ENCODE results near the gene GNAT2.
A peak's percentile ranks its signal among the peaks of the same experiment; 100 is the strongest.

Gene GNAT2

GRCh38 chr1:109622137-109622892, 2.9 kb upstream of the GNAT2 start:
- Histone ChIP-seq H3K4me2 (ENCODE audit: low read length) (peak overlapping the region; percentile 75), H3K79me2 (ENCODE audit: insufficient read depth, low read length) (no peaks in the 10 kb centered on the region), H3K4me3 (ENCODE audit: low read depth, low read length, poor library complexity, severe bottlenecking) (peak overlapping the region; percentile 87), H3K9me3 (ENCODE audit: low read length) (no peaks in the 10 kb centered on the region), H3K36me3 (ENCODE audit: insufficient read depth, low read length) (peaks cover 4% of the 10 kb centered on the region; the same call in 1 of the 2 replicates), H3K9me2 (ENCODE audit: low read depth, low read length) (no peaks in the 10 kb centered on the region), H2AFZ (ENCODE audit: low read length) (no peak overlapping the region), H3K4me1 (ENCODE audit: insufficient read depth, low read length, severe bottlenecking) (peaks cover 58% of the 10 kb centered on the region), H3K27ac (ENCODE audit: low read depth, low read length, poor library complexity, severe bottlenecking) (peak overlapping the region; percentile 79), H3K27me3 (ENCODE audit: insufficient read depth, low read length) (no peaks in the 10 kb centered on the region), H3F3A (ENCODE audit: insufficient read depth, low read length) (no peaks in the 10 kb centered on the region), H3K9ac (ENCODE audit: low read length) (peak overlapping the region; percentile 85; the same call in 1 of the 2 replicates), H4K20me1 (ENCODE audit: insufficient read depth, low read length) (no peaks in the 10 kb centered on the region)
- TF ChIP-seq CTCF (IDR thresholded peaks at IDR 0.05; ENCODE audit: low read length) (no peak), EZH2 (IDR thresholded peaks at IDR 0.05; ENCODE audit: borderline replicate concordance, low read length) (no peak)

GRCh38 chr1:109621379-109622136, 2.1 kb upstream of the GNAT2 start:
- H3K79me2 ChIP-seq (ENCODE audit: insufficient read depth, low read length), result no peaks in the 10 kb centered on the region

GRCh38 chr1:109620841-109621286, 1.4 kb upstream of the GNAT2 start:
- peaks cover 58% of the 10 kb centered on the region for H3K4me1 ChIP-seq (ENCODE audit: insufficient read depth, low read length, severe bottlenecking)
- H3F3A ChIP-seq (ENCODE audit: insufficient read depth, low read length), result no peaks in the 10 kb centered on the region
- H3K9me2 ChIP-seq (ENCODE audit: low read depth, low read length), result no peaks in the 10 kb centered on the region
- peak overlapping the region; percentile 37 for H3K27ac ChIP-seq (ENCODE audit: low read depth, low read length, poor library complexity, severe bottlenecking)
- peak overlapping the region; percentile 75 for H3K4me2 ChIP-seq (ENCODE audit: low read length)
- peak overlapping the region; percentile 85 for H3K9ac ChIP-seq (ENCODE audit: low read length)
- no peaks in the 10 kb centered on the region for H3K36me3 ChIP-seq (ENCODE audit: insufficient read depth, low read length)
- TF ChIP-seq EZH2 (IDR thresholded peaks at IDR 0.05; ENCODE audit: borderline replicate concordance, low read length) (no peak), CTCF (IDR thresholded peaks at IDR 0.05; ENCODE audit: low read length) (no peak)
- H3K27me3 ChIP-seq (ENCODE audit: insufficient read depth, low read length), result no peaks in the 10 kb centered on the region
- H3K4me3 ChIP-seq (ENCODE audit: low read depth, low read length, poor library complexity, severe bottlenecking), result peak overlapping the region; percentile 87
- no peaks in the 10 kb centered on the region for H3K9me3 ChIP-seq (ENCODE audit: low read length)
- no peaks in the 10 kb centered on the region for H3K79me2 ChIP-seq (ENCODE audit: insufficient read depth, low read length)
- H4K20me1 ChIP-seq (ENCODE audit: insufficient read depth, low read length), result no peaks in the 10 kb centered on the region
- H2AFZ ChIP-seq (ENCODE audit: low read length), result no peak overlapping the region

More at GRCh38 chr1:109621379-109622136, 2.1 kb upstream of the GNAT2 start:
- Histone ChIP-seq H3K27ac (ENCODE audit: low read depth, low read length, poor library complexity, severe bottlenecking) (peak overlapping the region; percentile 17), H3K9ac (ENCODE audit: low read length) (peak overlapping the region; percentile 85; the same call in 1 of the 2 replicates), H3K4me3 (ENCODE audit: low read depth, low read length, poor library complexity, severe bottlenecking) (peak overlapping the region; percentile 87), H3K36me3 (ENCODE audit: insufficient read depth, low read length) (no peaks in the 10 kb centered on the region), H2AFZ (ENCODE audit: low read length) (no peak overlapping the region), H3K9me2 (ENCODE audit: low read depth, low read length) (no peaks in the 10 kb centered on the region), H3K9me3 (ENCODE audit: low read length) (no peaks in the 10 kb centered on the region), H3K27me3 (ENCODE audit: insufficient read depth, low read length) (no peaks in the 10 kb centered on the region), H3K4me2 (ENCODE audit: low read length) (peak overlapping the region; percentile 75), H3F3A (ENCODE audit: insufficient read depth, low read length) (no peaks in the 10 kb centered on the region), H4K20me1 (ENCODE audit: insufficient read depth, low read length) (no peaks in the 10 kb centered on the region), H3K4me1 (ENCODE audit: insufficient read depth, low read length, severe bottlenecking) (peaks cover 58% of the 10 kb centered on the region)
- TF ChIP-seq EZH2 (IDR thresholded peaks at IDR 0.05; ENCODE audit: borderline replicate concordance, low read length) (no peak), CTCF (IDR thresholded peaks at IDR 0.05; ENCODE audit: low read length) (no peak)
